ENCODE measurements around the gene COX14. TPM values are rescaled to one million over a fixed set of nuclear protein-coding genes. Genes with fewer than 3 reads are reported as not detected.

Gene COX14
- total RNA-seq, 5 donors from 2014 or later (not counting 1 experiment from before 2014, with no cell fraction given) = 38.0 to 49.9 (median 43.9) TPM

DNA sequence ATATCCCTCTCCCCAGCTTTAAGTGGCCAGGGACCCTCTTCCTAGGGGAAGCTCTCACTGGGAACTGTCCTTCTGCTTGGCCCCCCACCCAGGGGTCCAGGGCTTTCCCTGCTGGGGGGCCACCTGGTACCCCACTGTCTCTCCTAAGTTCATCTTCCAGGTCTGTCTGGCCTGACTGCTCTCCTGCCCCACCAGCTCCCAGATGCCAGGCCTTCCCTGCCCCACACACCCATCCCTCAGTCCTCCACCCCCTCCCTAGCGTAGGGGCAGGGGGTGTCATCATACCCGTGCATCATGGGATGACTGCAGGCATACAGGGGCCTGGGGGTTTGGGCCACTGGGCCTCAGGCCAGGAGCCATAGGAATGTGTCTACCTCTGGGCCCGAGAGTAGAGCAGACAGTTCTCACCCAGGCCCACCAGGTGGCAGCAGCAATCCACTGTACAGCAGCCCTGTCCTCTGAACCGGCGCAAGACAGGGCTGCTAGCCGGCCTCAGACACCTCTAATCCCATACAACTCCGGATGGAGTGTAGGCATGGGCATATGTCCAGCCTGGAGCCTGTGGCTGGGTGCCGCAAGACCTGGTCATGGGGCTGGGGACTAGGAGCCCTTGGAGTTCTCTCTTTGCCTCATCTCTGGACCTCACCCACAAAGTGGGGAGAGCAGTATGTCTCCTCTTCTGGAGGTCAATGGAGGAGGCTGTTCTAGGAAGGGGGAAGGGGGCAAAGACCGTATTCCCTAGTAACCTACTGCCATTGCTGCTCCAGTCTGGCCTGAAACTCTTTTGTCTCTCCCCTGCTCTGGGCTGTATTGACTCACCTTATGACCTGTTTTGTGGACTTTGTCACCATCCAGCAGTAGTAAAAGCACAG lies 36.9 kb upstream of the COX14 start:
- WGBS (ENCODE audit: insufficient coverage) = 0% methylated on average over 2 of the region's 9 CpGs
- no peak overlapping the region for H3K4me3 Mint-ChIP-seq
- ChIA-PET CTCF (interaction anchor here (0.6 to 3.6 kb wide), 10 partner anchors 10 to 657 kb away, joined by 3 to 19 read pairs (median 4); partner anchors contain the start of genes COX14 (in 1 of the 2) and SMARCD1 (in 1 of the 2)), POLR2A (no interaction called here)
- Histone ChIP-seq H3K4me1 (ENCODE audit: control insufficient read depth in 1 of 2, extremely low read depth in 1 of 2, insufficient read depth in 2 of 2, low read length in 2 of 2) (peaks cover 0 to 14% of the 10 kb centered on the region in 2 experiments), H3K4me3 (ENCODE audit: control insufficient read depth in 1 of 2, extremely low read depth in 1 of 2, low read length in 1 of 2) (no peak overlapping the region), H3K36me3 (ENCODE audit: control insufficient read depth in 2 of 2, extremely low read depth in 1 of 2, insufficient read depth in 1 of 2, low read length in 1 of 2) (peaks cover 0 to 6% of the 10 kb centered on the region in 2 donors), H3K9me3 (no peaks in the 10 kb centered on the region), H3K27me3 (replicated peaks in 1 of 2; ENCODE audit: control insufficient read depth in 2 of 2, extremely low read depth in 1 of 2, insufficient read depth in 2 of 2, low read length in 1 of 2) (peaks cover 0 to 8% of the 10 kb centered on the region in 2 experiments), H3K27ac (ENCODE audit: low read length) (no peak overlapping the region)
- no peak overlapping the region for H3K27ac Mint-ChIP-seq
- H3K4me1 Mint-ChIP-seq = peaks cover 8 to 13% (median 9%) of the 10 kb centered on the region in 3 donors
- H3K27me3 Mint-ChIP-seq = peaks cover 0 to 5% of the 10 kb centered on the region in 2 donors
- no peaks in the 10 kb centered on the region for H3K9me3 Mint-ChIP-seq
- H3K36me3 Mint-ChIP-seq = no peaks in the 10 kb centered on the region
- ATAC-seq (replicated peaks in 1 of 4) (peak; percentile 89 to 94 (median 92)), DNase-seq (peak; percentile 38 to 88 (median 71))

- Histone ChIP-seq H3K27ac (ENCODE audit: low read length) (no peak overlapping the region), H3K9me3 (no peaks in the 10 kb centered on the region), H3K4me1 (ENCODE audit: control insufficient read depth in 1 of 2, extremely low read depth in 1 of 2, insufficient read depth in 2 of 2, low read length in 2 of 2) (peaks cover 0 to 9% of the 10 kb centered on the region in 2 experiments), H3K36me3 (ENCODE audit: control insufficient read depth in 2 of 2, extremely low read depth in 1 of 2, insufficient read depth in 1 of 2, low read length in 1 of 2) (peaks cover 0 to 6% of the 10 kb centered on the region in 2 donors), H3K4me3 (ENCODE audit: control insufficient read depth in 1 of 2, extremely low read depth in 1 of 2, low read length in 1 of 2) (no peak overlapping the region), H3K27me3 (replicated peaks in 1 of 2; ENCODE audit: control insufficient read depth in 2 of 2, extremely low read depth in 1 of 2, insufficient read depth in 2 of 2, low read length in 1 of 2) (peaks cover 0 to 8% of the 10 kb centered on the region in 2 experiments)
- Mint-ChIP-seq H3K9me3 (no peaks in the 10 kb centered on the region), H3K36me3 (no peaks in the 10 kb centered on the region), H3K27me3 (peaks cover 0 to 2% of the 10 kb centered on the region in 2 donors), H3K4me1 (peaks cover 3 to 7% (median 3%) of the 10 kb centered on the region in 3 donors), H3K27ac (no peak overlapping the region), H3K4me3 (no peak overlapping the region)
- CTCF ChIA-PET = interaction anchor here (1.0 to 3.6 kb wide), 5 partner anchors 9 to 100 kb away, joined by 3 to 19 read pairs (median 8); partner anchors contain the start of gene SMARCD1 (in 1 of the 2)
- no peak for ATAC-seq (replicated peaks in 1 of 4)
- DNase-seq = no peak
- 100% methylated on average over 1 of the region's 1 CpG for WGBS (ENCODE audit: insufficient coverage)
- POLR2A ChIA-PET = no interaction called here
Measured at GRCh38 chr12:50075808-50076170, 36.2 kb upstream of the COX14 start.

DNA sequence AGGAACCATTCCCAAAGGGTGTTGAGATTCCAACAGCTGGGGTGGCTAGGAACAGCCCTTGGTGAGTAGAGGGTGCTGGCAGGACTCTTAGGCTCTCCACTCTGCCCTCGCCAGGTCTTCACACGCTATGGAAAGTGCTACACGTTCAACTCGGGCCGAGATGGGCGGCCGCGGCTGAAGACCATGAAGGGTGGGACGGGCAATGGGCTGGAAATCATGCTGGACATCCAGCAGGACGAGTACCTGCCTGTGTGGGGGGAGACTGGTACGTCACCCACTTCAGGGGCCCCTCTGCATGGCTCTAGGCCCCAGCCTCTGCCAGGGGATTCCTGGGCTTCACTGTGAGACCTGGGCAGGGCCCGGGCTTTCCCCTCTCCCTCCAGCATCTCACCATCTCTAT lies 34.9 kb upstream of the COX14 start:
- ChIA-PET CTCF (interaction anchor here (0.6 to 3.6 kb wide), 6 partner anchors 8 to 99 kb away, joined by 3 to 19 read pairs (median 6); partner anchors contain the start of gene SMARCD1 (in 1 of the 2)), POLR2A (no interaction called here)
- ATAC-seq (replicated peaks in 1 of 4) (no peak), DNase-seq (no peak)
- H3K9me3 Mint-ChIP-seq = no peaks in the 10 kb centered on the region
- Histone ChIP-seq H3K4me3 (ENCODE audit: control insufficient read depth in 1 of 2, extremely low read depth in 1 of 2, low read length in 1 of 2) (no peak overlapping the region), H3K4me1 (ENCODE audit: control insufficient read depth in 1 of 2, extremely low read depth in 1 of 2, insufficient read depth in 2 of 2, low read length in 2 of 2) (peaks cover 0 to 7% of the 10 kb centered on the region in 2 experiments), H3K27ac (ENCODE audit: low read length) (no peak overlapping the region), H3K9me3 (no peaks in the 10 kb centered on the region), H3K27me3 (replicated peaks in 1 of 2; ENCODE audit: control insufficient read depth in 2 of 2, extremely low read depth in 1 of 2, insufficient read depth in 2 of 2, low read length in 1 of 2) (peaks cover 0 to 8% of the 10 kb centered on the region in 2 experiments), H3K36me3 (ENCODE audit: control insufficient read depth in 2 of 2, extremely low read depth in 1 of 2, insufficient read depth in 1 of 2, low read length in 1 of 2) (peaks cover 0 to 6% of the 10 kb centered on the region in 2 donors)
- 83% methylated on average over 8 of the region's 12 CpGs for WGBS (ENCODE audit: insufficient coverage)
- peaks cover 0 to 2% of the 10 kb centered on the region in 2 donors for H3K27me3 Mint-ChIP-seq
- no peak overlapping the region for H3K4me3 Mint-ChIP-seq
- no peak overlapping the region for H3K27ac Mint-ChIP-seq
- no peaks in the 10 kb centered on the region for H3K36me3 Mint-ChIP-seq
- peaks cover 2 to 6% (median 3%) of the 10 kb centered on the region in 3 donors for H3K4me1 Mint-ChIP-seq

GRCh38 chr12:50078281-50078680 lies 33.8 kb upstream of the COX14 start:
- ChIA-PET POLR2A (interaction anchor here in 1 of 2 donors (0.5 kb wide), 1 partner anchor 71 kb away, joined by 5 read pairs; no protein-coding TSS in a partner anchor), CTCF (interaction anchor here in 1 of 2 donors (1.9 kb wide), 1 partner anchor 9 kb away, joined by 5 read pairs; no protein-coding TSS in a partner anchor)
- H3K9me3 Mint-ChIP-seq = no peaks in the 10 kb centered on the region
- Histone ChIP-seq H3K4me3 (ENCODE audit: control insufficient read depth in 1 of 2, extremely low read depth in 1 of 2, low read length in 1 of 2) (no peak overlapping the region), H3K36me3 (ENCODE audit: control insufficient read depth in 2 of 2, extremely low read depth in 1 of 2, insufficient read depth in 1 of 2, low read length in 1 of 2) (peaks cover 0 to 6% of the 10 kb centered on the region in 2 donors), H3K9me3 (no peaks in the 10 kb centered on the region), H3K4me1 (ENCODE audit: control insufficient read depth in 1 of 2, extremely low read depth in 1 of 2, insufficient read depth in 2 of 2, low read length in 2 of 2) (peaks cover 0 to 7% of the 10 kb centered on the region in 2 experiments), H3K27me3 (replicated peaks in 1 of 2; ENCODE audit: control insufficient read depth in 2 of 2, extremely low read depth in 1 of 2, insufficient read depth in 2 of 2, low read length in 1 of 2) (peaks cover 0 to 8% of the 10 kb centered on the region in 2 experiments), H3K27ac (ENCODE audit: low read length) (no peak overlapping the region)
- WGBS (ENCODE audit: insufficient coverage) = 92% methylated on average over 10 of the region's 10 CpGs
- H3K27ac Mint-ChIP-seq = no peak overlapping the region
- ATAC-seq (replicated peaks in 1 of 4) = no peak
- H3K4me3 Mint-ChIP-seq = no peak overlapping the region
- peaks cover 2 to 6% (median 4%) of the 10 kb centered on the region in 3 donors for H3K4me1 Mint-ChIP-seq
- peaks cover 0 to 2% of the 10 kb centered on the region in 2 donors for H3K27me3 Mint-ChIP-seq
- no peaks in the 10 kb centered on the region for H3K36me3 Mint-ChIP-seq
- no peak for DNase-seq

DNA sequence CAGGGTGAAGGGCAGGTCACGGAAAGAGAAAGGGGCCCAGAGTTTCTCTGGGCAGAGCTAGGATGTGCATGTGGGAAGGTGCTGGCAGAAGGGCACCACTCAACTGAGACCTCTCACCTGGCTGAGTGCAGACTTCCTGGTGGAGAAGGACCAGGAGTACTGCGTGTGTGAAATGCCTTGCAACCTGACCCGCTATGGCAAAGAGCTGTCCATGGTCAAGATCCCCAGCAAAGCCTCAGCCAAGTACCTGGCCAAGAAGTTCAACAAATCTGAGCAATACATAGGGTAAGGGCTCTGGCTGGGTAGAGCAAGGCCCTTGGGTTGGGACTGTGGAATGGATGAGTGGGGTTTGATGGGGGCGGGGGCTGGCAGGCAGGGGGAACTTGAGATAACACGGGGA lies 32.3 kb upstream of the COX14 start:
- Histone ChIP-seq H3K27ac (ENCODE audit: low read length) (no peak overlapping the region), H3K27me3 (replicated peaks in 1 of 2; ENCODE audit: control insufficient read depth in 2 of 2, extremely low read depth in 1 of 2, insufficient read depth in 2 of 2, low read length in 1 of 2) (peaks cover 0 to 8% of the 10 kb centered on the region in 2 experiments), H3K4me1 (ENCODE audit: control insufficient read depth in 1 of 2, extremely low read depth in 1 of 2, insufficient read depth in 2 of 2, low read length in 2 of 2) (peaks cover 3 to 17% of the 10 kb centered on the region in 2 experiments), H3K4me3 (ENCODE audit: control insufficient read depth in 1 of 2, extremely low read depth in 1 of 2, low read length in 1 of 2) (no peak overlapping the region), H3K9me3 (no peaks in the 10 kb centered on the region), H3K36me3 (ENCODE audit: control insufficient read depth in 2 of 2, extremely low read depth in 1 of 2, insufficient read depth in 1 of 2, low read length in 1 of 2) (no peaks in the 10 kb centered on the region)
- DNase-seq = no peak
- 91% methylated on average over 4 of the region's 5 CpGs for WGBS (ENCODE audit: insufficient coverage)
- Mint-ChIP-seq H3K4me3 (no peak overlapping the region), H3K27ac (no peak overlapping the region), H3K36me3 (no peaks in the 10 kb centered on the region), H3K27me3 (peaks cover 0 to 2% of the 10 kb centered on the region in 2 donors), H3K4me1 (peaks cover 10 to 14% (median 11%) of the 10 kb centered on the region in 3 donors), H3K9me3 (no peaks in the 10 kb centered on the region)
- no peak for ATAC-seq (replicated peaks in 1 of 4)
- ChIA-PET POLR2A (no interaction called here), CTCF (interaction anchor here (1.2 to 1.9 kb wide), 2 partner anchors 10 to 70 kb away, joined by 3 to 5 read pairs; no protein-coding TSS in a partner anchor)

DNA sequence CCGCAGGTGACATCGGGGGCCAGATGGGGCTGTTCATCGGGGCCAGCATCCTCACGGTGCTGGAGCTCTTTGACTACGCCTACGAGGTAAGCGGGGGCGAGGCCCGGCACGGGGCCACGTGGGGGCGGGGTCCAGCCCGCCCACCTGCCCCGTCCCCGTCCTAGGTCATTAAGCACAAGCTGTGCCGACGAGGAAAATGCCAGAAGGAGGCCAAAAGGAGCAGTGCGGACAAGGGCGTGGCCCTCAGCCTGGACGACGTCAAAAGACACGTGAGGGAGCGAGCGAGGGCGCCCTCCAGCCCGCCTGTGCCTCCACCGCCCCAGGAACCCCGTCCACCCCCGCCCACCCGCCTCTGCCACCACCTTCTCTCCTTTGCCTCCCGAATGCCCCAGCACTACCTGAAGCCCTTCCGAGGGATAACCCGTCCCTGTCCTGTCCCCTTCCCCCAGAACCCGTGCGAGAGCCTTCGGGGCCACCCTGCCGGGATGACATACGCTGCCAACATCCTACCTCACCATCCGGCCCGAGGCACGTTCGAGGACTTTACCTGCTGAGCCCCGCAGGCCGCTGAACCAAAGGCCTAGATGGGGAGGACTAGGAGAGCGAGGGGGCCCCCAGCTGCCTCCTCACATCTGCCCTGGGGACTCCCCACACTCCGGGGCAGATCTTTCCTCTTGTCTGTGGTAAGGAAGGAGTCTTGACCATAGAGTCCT lies 30.8 kb upstream of the COX14 start:
- H3K9me3 ChIP-seq = no peaks in the 10 kb centered on the region
- DNase-seq (no peak), ATAC-seq (replicated peaks in 1 of 4) (no peak)
- peaks cover 15 to 20% (median 17%) of the 10 kb centered on the region in 3 donors for H3K4me1 Mint-ChIP-seq
- 68% methylated on average over 35 of the region's 46 CpGs for WGBS (ENCODE audit: insufficient coverage)
- H3K27me3 ChIP-seq (replicated peaks in 1 of 2; ENCODE audit: control insufficient read depth in 2 of 2, extremely low read depth in 1 of 2, insufficient read depth in 2 of 2, low read length in 1 of 2) = peaks cover 0 to 8% of the 10 kb centered on the region in 2 experiments
- H3K9me3 Mint-ChIP-seq = no peaks in the 10 kb centered on the region
- POLR2A ChIA-PET = interaction anchor here in 1 of 2 donors (0.5 kb wide), 1 partner anchor 36 kb away, joined by 3 read pairs; no protein-coding TSS in a partner anchor
- H3K4me1 ChIP-seq (ENCODE audit: control insufficient read depth in 1 of 2, extremely low read depth in 1 of 2, insufficient read depth in 2 of 2, low read length in 2 of 2) = peaks cover 10 to 17% of the 10 kb centered on the region in 2 experiments
- peaks cover 0 to 2% of the 10 kb centered on the region in 2 donors for H3K27me3 Mint-ChIP-seq
- H3K4me3 ChIP-seq (ENCODE audit: control insufficient read depth in 1 of 2, extremely low read depth in 1 of 2, low read length in 1 of 2) = no peak overlapping the region
- no peak overlapping the region for H3K27ac Mint-ChIP-seq
- CTCF ChIA-PET = no interaction called here
- H3K36me3 ChIP-seq (ENCODE audit: control insufficient read depth in 2 of 2, extremely low read depth in 1 of 2, insufficient read depth in 1 of 2, low read length in 1 of 2) = no peaks in the 10 kb centered on the region
- no peak overlapping the region for H3K27ac ChIP-seq (ENCODE audit: low read length)
- no peak overlapping the region for H3K4me3 Mint-ChIP-seq
- no peaks in the 10 kb centered on the region for H3K36me3 Mint-ChIP-seq
